NB4 (cell line): Measurements from ENCODE around the gene CRADD.

ENCODE experiments used
- DNase-seq: peaks from one replicate; pipeline ENCODE4 v3.0.0; 2010; ENCODE audit warnings: low read depth
- H3K4me3 ChIP-seq: one replicate; pipeline ENCODE4 v1.5.1; 2011; ENCODE audit warnings: mild to moderate bottlenecking, low read depth, low read length, moderate library complexity
- MYC ChIP-seq: IDR thresholded peaks from 2 replicates; pipeline ENCODE4 v1.6.1; 2011; ENCODE audit warnings: low read depth, low read length
- POLR2A ChIP-seq: IDR thresholded peaks from 2 replicates; pipeline ENCODE4 v1.6.1; 2011; ENCODE audit warnings: mild to moderate bottlenecking; ENCODE audit not compliant: insufficient read length; ENCODE audit errors: extremely low read depth
- TF ChIP-seq, protein P1 (sequence below): IDR thresholded peaks from 2 replicates; pipeline ENCODE4 v1.6.1; 2011; ENCODE audit warnings: low read depth, low read length
- TF ChIP-seq, protein P2 (sequence below): IDR thresholded peaks from one replicate; pipeline ENCODE4 v1.5.1; 2012; ENCODE audit warnings: low read depth, low read length

Gene CRADD

DNA sequence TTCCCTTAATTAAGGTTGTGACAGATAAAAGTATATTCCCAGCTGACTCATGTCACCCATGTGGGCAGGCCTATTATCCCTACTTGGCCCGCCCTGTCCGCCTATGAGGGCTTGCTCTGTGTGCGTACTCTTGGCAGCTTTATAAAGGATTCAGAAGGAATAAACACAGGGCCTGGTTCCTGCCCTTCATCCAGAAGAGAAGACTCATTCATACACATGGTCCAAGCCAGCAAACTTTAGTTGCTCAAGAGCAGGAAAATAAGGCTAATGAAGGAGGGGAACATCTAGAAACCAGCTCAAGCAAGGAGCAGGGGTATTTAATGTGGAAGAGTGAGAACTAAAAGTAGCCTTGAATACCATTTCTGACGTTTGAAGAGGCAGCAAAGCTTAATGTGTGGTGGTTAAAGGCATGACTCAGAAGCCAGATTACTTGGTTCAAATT, 141.9 kb downstream of the CRADD start:
- TF ChIP-seq MYC (no peak), POLR2A (no peak)
- TF ChIP-seq, protein P1, sequence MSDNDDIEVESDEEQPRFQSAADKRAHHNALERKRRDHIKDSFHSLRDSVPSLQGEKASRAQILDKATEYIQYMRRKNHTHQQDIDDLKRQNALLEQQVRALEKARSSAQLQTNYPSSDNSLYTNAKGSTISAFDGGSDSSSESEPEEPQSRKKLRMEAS, result no peak
- TF ChIP-seq, protein P2, sequence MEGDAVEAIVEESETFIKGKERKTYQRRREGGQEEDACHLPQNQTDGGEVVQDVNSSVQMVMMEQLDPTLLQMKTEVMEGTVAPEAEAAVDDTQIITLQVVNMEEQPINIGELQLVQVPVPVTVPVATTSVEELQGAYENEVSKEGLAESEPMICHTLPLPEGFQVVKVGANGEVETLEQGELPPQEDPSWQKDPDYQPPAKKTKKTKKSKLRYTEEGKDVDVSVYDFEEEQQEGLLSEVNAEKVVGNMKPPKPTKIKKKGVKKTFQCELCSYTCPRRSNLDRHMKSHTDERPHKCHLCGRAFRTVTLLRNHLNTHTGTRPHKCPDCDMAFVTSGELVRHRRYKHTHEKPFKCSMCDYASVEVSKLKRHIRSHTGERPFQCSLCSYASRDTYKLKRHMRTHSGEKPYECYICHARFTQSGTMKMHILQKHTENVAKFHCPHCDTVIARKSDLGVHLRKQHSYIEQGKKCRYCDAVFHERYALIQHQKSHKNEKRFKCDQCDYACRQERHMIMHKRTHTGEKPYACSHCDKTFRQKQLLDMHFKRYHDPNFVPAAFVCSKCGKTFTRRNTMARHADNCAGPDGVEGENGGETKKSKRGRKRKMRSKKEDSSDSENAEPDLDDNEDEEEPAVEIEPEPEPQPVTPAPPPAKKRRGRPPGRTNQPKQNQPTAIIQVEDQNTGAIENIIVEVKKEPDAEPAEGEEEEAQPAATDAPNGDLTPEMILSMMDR, result no peak

DNA sequence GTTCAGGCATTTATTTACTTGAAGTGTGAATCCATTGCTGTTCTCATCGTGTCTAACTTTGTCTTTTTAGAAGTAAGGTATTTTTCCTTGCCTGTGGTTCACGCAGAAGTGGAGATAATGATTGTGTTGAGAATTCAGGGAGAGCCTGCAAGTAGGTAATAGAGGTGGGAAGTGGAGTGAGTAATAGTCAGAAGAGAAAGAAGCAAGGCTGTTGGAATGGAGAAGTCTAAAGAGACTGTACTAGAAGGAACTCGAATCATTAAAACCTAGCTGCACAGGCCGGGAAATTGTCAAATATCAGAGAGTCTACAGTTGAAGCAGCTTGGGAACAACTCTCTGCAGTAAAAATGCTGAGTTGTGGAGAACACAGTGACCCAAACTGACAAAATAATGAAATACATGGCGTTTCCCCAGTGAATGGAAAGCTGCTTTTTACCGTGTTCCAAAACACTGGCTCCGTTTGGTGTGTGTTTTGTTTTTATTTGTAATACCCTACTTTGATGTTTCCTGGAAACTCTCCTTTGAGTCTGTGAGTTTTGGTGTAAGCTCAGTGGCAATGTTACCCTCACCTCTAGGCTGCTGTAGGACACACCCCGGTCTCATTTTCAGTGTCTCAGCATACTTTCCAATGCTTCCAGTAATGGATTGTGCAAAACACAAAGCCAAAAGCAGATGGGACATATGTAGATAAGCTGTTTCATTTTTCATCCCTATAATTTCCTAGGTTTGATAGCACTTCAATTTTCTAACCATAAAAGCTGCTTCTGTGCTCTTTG, 146.6 kb downstream of the CRADD start:
- no peak for DNase-seq
- H3K4me3 ChIP-seq, result no peak overlapping the region
- no peak for TF ChIP-seq MYC
- TF ChIP-seq POLR2A, result no peak
- TF ChIP-seq, protein P1, result no peak
- TF ChIP-seq, protein P2, result no peak

More for the DNA sequence above, 141.9 kb downstream of the CRADD start:
- no peak overlapping the region for H3K4me3 ChIP-seq
- DNase-seq, result no peak

DNA sequence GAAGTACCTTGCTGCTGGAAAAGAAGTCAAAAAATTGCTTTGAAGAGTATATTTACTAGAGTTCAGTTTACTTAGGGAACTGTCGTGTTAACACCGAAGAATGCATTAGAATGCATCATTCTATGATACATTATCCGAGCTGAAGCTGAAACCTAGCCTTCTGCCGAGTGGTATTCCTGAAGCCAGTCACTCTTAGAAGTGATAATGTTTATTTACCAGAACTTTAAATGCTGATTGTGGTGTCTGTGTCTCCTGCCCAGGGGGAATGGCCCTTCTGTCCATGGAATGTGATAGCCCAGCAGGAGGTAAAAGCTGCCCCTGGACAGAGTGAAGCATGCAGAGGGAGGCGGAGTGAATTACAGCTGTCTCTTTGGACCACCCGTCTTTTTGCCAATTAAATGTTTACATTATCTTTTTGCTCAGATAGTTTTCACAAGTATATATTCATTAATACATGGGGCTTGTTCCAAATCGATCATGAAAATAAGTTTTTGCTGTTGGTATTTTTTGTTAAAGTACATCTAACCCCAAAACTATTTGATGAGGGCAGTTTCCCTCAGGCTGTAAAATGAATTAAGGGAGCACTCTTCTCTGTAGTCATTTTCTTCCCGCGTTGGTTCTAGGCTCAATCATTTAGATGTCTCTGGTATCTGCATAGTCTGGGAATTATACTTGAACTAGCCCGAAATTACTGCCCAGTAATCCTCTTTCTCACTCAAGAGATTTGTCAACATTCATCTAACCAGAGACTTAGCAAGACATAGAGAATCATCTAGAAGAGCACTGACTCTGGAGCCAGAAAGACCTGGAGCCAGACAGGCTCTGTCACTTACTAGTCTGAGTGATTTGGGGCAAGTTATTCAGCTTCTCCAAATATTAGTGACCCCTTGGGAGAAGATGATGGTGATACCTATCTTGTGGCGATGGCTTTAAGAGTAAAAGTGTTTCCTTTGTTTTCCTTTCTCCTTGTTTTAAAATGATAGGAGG, 147.6 kb downstream of the CRADD start:
- H3K4me3 ChIP-seq, result no peak overlapping the region
- no peak for DNase-seq
- TF ChIP-seq MYC (no peak), POLR2A (no peak)
- TF ChIP-seq, protein P1, result no peak
- TF ChIP-seq, protein P2, result no peak

DNA sequence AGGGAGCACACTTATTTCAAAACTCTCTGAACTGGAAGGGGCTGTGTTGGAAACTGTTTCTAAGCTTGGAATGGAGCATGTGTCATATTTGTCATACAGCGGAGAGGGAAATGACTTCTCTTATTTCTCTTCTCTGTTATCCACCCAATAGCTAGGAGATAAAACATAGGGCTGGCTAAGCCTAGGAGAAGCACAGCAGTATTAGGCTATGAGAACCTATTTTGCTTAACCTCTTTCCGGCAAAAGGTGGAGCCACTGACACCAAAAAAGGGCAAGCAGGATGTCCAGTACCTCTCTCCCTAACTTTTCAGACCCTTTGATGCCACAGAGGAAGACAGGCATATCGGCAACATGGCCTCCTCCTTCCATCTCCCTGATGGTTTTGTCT, 148.3 kb downstream of the CRADD start:
- H3K4me3 ChIP-seq, result no peak overlapping the region
- TF ChIP-seq, protein P2, result no peak
- no peak for TF ChIP-seq POLR2A
- no peak for TF ChIP-seq MYC
- no peak for DNase-seq

DNA sequence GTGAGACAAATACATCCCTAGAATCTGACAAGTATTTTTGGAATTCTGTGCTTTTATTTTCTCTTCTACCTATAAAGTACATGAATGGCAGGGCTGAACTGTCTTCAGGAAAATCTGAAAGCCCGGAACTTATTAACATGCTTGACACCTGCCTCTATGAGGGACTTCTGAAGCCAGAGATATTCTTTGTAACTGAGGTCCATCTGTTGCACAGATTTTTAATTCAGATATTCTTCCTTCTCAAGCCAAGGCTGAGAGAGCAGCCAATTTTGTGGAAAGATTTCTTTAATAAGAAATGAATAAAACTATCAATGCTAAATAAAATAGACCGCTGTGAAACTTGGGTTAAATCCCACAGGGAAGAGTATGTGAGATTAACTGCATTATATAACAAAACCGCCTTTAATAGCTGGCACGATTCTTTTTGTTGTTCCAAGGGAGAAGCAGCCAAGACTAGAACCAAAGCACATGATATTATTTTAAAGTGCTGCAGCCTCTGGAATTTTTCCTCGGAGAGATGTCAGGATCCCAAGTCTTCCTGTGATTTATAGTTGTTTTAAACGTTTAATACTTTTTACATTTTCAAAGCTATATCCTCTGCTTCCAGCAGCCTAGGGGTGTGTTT, 148.9 kb downstream of the CRADD start:
- no peak for DNase-seq
- TF ChIP-seq, protein P1, result no peak
- TF ChIP-seq POLR2A (no peak), MYC (no peak)
- TF ChIP-seq, protein P2, result no peak
- H3K4me3 ChIP-seq, result no peak overlapping the region
